Measurements from ENCODE around the gene IL31.

Gene IL31

GRCh38 chr12:122155705-122156104 lies 18.3 kb downstream of the IL31 start:
- DNase-seq (ENCODE audit: low read depth, low spot score) = no peak

GRCh38 chr12:122152754-122153153 lies 21.3 kb downstream of the IL31 start:
- no peak for DNase-seq (ENCODE audit: low read depth, low spot score)

GRCh38 chr12:122150127-122150681 lies 23.8 kb downstream of the IL31 start:
- no peak for DNase-seq (ENCODE audit: low read depth, low spot score)

- no peak for DNase-seq (ENCODE audit: low read depth, low spot score)
Observed at GRCh38 chr12:122148657-122149056, 25.4 kb downstream of the IL31 start.

- no peak for DNase-seq (ENCODE audit: low read depth, low spot score)
Observed at GRCh38 chr12:122147514-122148290, 26.3 kb downstream of the IL31 start.

GRCh38 chr12:122145505-122146330 lies 28.3 kb downstream of the IL31 start:
- DNase-seq (ENCODE audit: low read depth, low spot score) = no peak

GRCh38 chr12:122144885-122145284 lies 29.1 kb downstream of the IL31 start:
- DNase-seq (ENCODE audit: low read depth, low spot score) = no peak

GRCh38 chr12:122142857-122143256 lies 31.2 kb downstream of the IL31 start:
- DNase-seq (ENCODE audit: low read depth, low spot score) = no peak

- DNase-seq (ENCODE audit: low read depth, low spot score) = no peak
Observed at GRCh38 chr12:122141911-122142725, 31.9 kb downstream of the IL31 start.

- no peak for DNase-seq (ENCODE audit: low read depth, low spot score)
Observed at GRCh38 chr12:122140467-122141257, 33.4 kb downstream of the IL31 start.

GRCh38 chr12:122139941-122140340 lies 34.1 kb downstream of the IL31 start:
- no peak for DNase-seq (ENCODE audit: low read depth, low spot score)

- no peak for DNase-seq (ENCODE audit: low read depth, low spot score)
Observed at GRCh38 chr12:122139266-122139665, 34.8 kb downstream of the IL31 start.

GRCh38 chr12:122138616-122139015 lies 35.4 kb downstream of the IL31 start:
- DNase-seq (ENCODE audit: low read depth, low spot score) = no peak

GRCh38 chr12:122138181-122138580 lies 35.8 kb downstream of the IL31 start:
- DNase-seq (ENCODE audit: low read depth, low spot score) = no peak

- no peak for DNase-seq (ENCODE audit: low read depth, low spot score)
Observed at GRCh38 chr12:122137681-122138080, 36.3 kb downstream of the IL31 start.

GRCh38 chr12:122137229-122137628 lies 36.8 kb downstream of the IL31 start:
- DNase-seq (ENCODE audit: low read depth, low spot score) = no peak

- DNase-seq (ENCODE audit: low read depth, low spot score) = no peak
Observed at GRCh38 chr12:122135437-122136031, 38.5 kb downstream of the IL31 start.

- DNase-seq (ENCODE audit: low read depth, low spot score) = no peak
Observed at GRCh38 chr12:122133192-122133950, 40.6 kb downstream of the IL31 start.

- DNase-seq (ENCODE audit: low read depth, low spot score) = peak; percentile 43
Observed at GRCh38 chr12:122130150-122130549, 43.9 kb downstream of the IL31 start.

- DNase-seq (ENCODE audit: low read depth, low spot score) = no peak
Observed at GRCh38 chr12:122129131-122129530, 44.9 kb downstream of the IL31 start.

All from brain pericyte (primary cell).